Aorta (tissue), 5 donors: ENCODE data around the gene SYCE3. TPM values are rescaled to one million over a fixed set of nuclear protein-coding genes. Genes with fewer than 3 reads are reported as not detected.

ENCODE experiments used
- ATAC-seq: fragments of 200-7000 bp; cut with Tn5 transposase; one replicate; pipeline ENCODE4 v1.9.1; 2022; ENCODE audit warnings: moderate library complexity; ENCODE audit not compliant: low FRiP score
- DNase-seq, 2 donors: peaks; one replicate each; pipeline ENCODE4 v3.0.0-alpha.2; 2020
- H3K27ac ChIP-seq, 2 donors: one replicate each; pipeline ENCODE4 v1.5.1; 2013; ENCODE audit warnings: low read length in 2 of 2, mild to moderate bottlenecking in 2 of 2, moderate library complexity in 2 of 2, control low read depth in 1 of 2, inconsistent platforms in 1 of 2, low read depth in 1 of 2
- H3K27me3 ChIP-seq, 2 donors: one replicate each; pipeline ENCODE4 v1.6.1; 2013; ENCODE audit warnings: control low read depth in 1 of 2, low read length in 1 of 2, mild to moderate bottlenecking in 1 of 2, moderate library complexity in 1 of 2; ENCODE audit not compliant: insufficient read depth in 2 of 2, control insufficient read depth in 1 of 2
- H3K36me3 ChIP-seq, 2 donors: one replicate each; pipeline ENCODE4 v1.6.1; 2013; ENCODE audit warnings: control low read depth in 1 of 2, low read length in 1 of 2, mild to moderate bottlenecking in 1 of 2; ENCODE audit not compliant: insufficient read depth in 2 of 2, control insufficient read depth in 1 of 2
- H3K4me1 ChIP-seq, 2 donors: one replicate each; pipeline ENCODE4 v1.6.1; 2013; ENCODE audit warnings: low read length in 2 of 2, control low read depth in 1 of 2, mild to moderate bottlenecking in 1 of 2, moderate library complexity in 1 of 2; ENCODE audit not compliant: insufficient read depth in 2 of 2, control insufficient read depth in 1 of 2
- H3K4me3 ChIP-seq, 2 donors: one replicate each; pipeline ENCODE4 v1.5.1; 2013; ENCODE audit warnings: low read length in 2 of 2, control low read depth in 1 of 2, mild to moderate bottlenecking in 1 of 2
- H3K9me3 ChIP-seq: one replicate; pipeline ENCODE4 v1.6.1; 2013; ENCODE audit warnings: mild to moderate bottlenecking, low read length; ENCODE audit not compliant: control insufficient read depth
- WGBS, 2 donors: extraction: QIAGEN DNeasy Blood & Tissue Kit; methylation state at CpG; one replicate each; pipeline ENCODE4 v1.1.7; 2013; 5-methylcytosine and 5-hydroxymethylcytosine counted together
- intact Hi-C, 2 donors: fragments of 100-400 bp; cut with DNase I; formaldehyde crosslinking; loops; one replicate each; pipeline versions ENCODE4 v1.14.2 to v1.15.0; 2022
- polyA plus RNA-seq, 2 donors: library from polyadenylated mRNA; stranded (reverse); fragments of 200-250 nt; gene quantifications; one replicate each; pipeline ENCODE4 v1.2.3, GENCODE V29; 2013
- total RNA-seq, 2 donors: library from RNA; stranded (reverse); fragmentation: NEBNext Ultra II Directional; extraction: Animal tissue kit (Norgen Biotek cat#: 25700); gene quantifications; one replicate each; pipeline ENCODE4 v1.2.1, GENCODE V29; 2021
- donor health status: healthy with polysubstance abuse.
- donor health status: Bipolar disorder and iron deficiency.
- donor health status: DM: no; HTN: no; CAD: no.
- donor health status: DM: no; HTN: no; CAD: no.
- donor health status: DM: yes; HTN: yes; CAD: no.

Gene SYCE3
- total and polyA plus RNA-seq, 4 donors: 1.5 TPM; not detected in 3

- intact Hi-C loops: no loop called here
- H3K4me3 ChIP-seq: no peak overlapping the region
- no peaks in the 10 kb centered on the region for H3K9me3 ChIP-seq
- H3K36me3 ChIP-seq: no peaks in the 10 kb centered on the region
- ATAC-seq (no peak), DNase-seq (peak in 1 of 2 donors; percentile 19)
- H3K27ac ChIP-seq: no peak overlapping the region
- 92 to 96% methylated on average over 4 of the region's 4 CpGs for WGBS, 2 donors
- no peaks in the 10 kb centered on the region for H3K27me3 ChIP-seq
- no peaks in the 10 kb centered on the region for H3K4me1 ChIP-seq
These were observed 17.0 kb upstream of the SYCE3 start for GRCh38 chr22:50579752-50580151.

- H3K27me3 ChIP-seq: no peaks in the 10 kb centered on the region
- 58 to 64% methylated on average over 8 of the region's 8 CpGs for WGBS, 2 donors
- ATAC-seq (no peak), DNase-seq (peak in 1 of 2 donors; percentile 61)
- H3K4me1 ChIP-seq: no peaks in the 10 kb centered on the region
- intact Hi-C loops: no loop called here
- H3K36me3 ChIP-seq: no peaks in the 10 kb centered on the region
- H3K4me3 ChIP-seq: no peak overlapping the region
- H3K9me3 ChIP-seq: no peaks in the 10 kb centered on the region
- H3K27ac ChIP-seq: no peak overlapping the region
These were observed 16.1 kb upstream of the SYCE3 start for GRCh38 chr22:50578776-50579310.

GRCh38 chr22:50577987-50578775 lies 15.5 kb upstream of the SYCE3 start, which contains the start of gene CPT1B:
Gene CPT1B (minus strand): TSS chr22:50578427. CDS start chr22:50577915, 512 bp downstream.
- no peak within 1 kb of the TSS for H3K4me3 ChIP-seq

DNA sequence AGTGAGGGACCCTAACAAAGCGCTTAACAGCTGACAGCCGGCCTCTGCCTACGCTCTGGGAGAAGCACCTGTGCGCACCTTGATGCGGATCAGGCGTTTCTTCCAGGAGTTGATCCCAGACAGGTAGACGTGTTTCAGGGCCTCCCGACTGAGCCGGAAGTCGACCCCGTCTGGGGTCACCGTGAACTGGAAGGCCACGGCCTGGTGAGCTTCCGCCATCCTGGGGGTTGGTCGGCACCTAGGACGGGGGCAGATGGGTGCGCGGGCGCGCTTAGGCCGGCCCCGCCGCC lies 14.9 kb upstream of the SYCE3 start:
- ATAC-seq: no peak
- H3K4me3 ChIP-seq: no peak overlapping the region
- 33 to 35% methylated on average over 23 of the region's 23 CpGs for WGBS, 2 donors

More at GRCh38 chr22:50577987-50578775, 15.5 kb upstream of the SYCE3 start, which contains the start of gene CPT1B:
- no peaks in the 10 kb centered on the region for H3K27me3 ChIP-seq
- no peaks in the 10 kb centered on the region for H3K9me3 ChIP-seq
- H3K27ac ChIP-seq: no peak within 1 kb of the TSS
- peak; percentile 49 to 79 for DNase-seq
- WGBS, 2 donors: 7 to 9% methylated on average over 34 to 63 of the region's 63 CpGs
- intact Hi-C loops: no loop called here
- no peaks in the 10 kb centered on the region for H3K4me1 ChIP-seq
- H3K36me3 ChIP-seq: no peaks in the 10 kb centered on the region
- ATAC-seq: no peak

DNA sequence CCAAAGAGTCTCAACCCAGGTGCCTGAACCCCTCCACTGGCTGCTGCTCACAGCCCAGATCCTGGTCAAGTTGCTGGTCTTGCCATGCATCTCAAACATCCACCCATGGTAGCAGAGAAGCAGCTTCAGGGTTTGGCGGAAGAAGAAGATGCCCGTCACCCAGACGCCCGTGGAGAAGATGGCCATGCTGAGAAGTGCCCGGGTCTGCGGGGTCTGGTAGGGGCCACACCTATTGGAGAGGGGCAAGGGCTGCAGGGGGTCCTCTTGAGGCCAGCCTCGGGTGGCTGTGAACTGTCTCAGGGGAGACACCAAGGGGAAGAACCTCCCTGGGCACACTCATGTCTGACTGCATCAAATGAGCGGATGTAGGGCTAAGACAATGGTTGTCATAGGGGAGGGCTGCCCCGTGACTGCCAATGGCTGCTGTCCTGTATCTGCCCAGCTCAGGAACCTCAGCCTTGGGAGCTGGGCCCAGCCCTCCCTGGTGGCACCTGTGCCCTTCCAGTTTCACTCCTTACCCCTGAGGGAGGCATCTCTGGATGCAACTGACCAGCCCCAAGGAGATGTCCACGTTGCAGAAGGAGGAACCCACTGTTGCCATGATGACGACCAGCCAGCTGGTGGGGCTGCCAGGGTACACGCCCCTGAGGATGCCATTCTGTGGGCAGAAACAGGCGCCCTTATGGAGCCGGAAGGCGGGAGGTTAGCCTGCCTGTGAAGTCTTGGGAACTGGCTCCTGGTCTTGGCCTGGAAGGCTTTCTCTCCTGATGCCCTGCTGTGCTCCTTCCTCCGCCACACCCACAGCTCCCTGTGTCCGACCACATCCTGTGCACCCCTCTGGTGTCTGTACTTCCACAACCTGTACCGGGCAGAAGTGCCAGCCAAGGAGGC lies 14.3 kb upstream of the SYCE3 start:
- Histone ChIP-seq H3K4me3 (no peak overlapping the region), H3K9me3 (no peaks in the 10 kb centered on the region), H3K36me3 (no peaks in the 10 kb centered on the region), H3K27ac (no peak overlapping the region), H3K27me3 (no peaks in the 10 kb centered on the region), H3K4me1 (no peaks in the 10 kb centered on the region)
- intact Hi-C loops: no loop called here
- 84 to 87% methylated on average over 18 of the region's 18 CpGs for WGBS, 2 donors
- DNase-seq (peak; percentile 32 to 57), ATAC-seq (no peak)

More for the DNA sequence above, 14.9 kb upstream of the SYCE3 start:
- Histone ChIP-seq H3K9me3 (no peaks in the 10 kb centered on the region), H3K36me3 (no peaks in the 10 kb centered on the region), H3K4me1 (no peaks in the 10 kb centered on the region), H3K27me3 (no peaks in the 10 kb centered on the region), H3K27ac (no peak overlapping the region)
- intact Hi-C loops: no loop called here
- DNase-seq: peak; percentile 46 to 72

- DNase-seq: peak; percentile 16 to 37
- no peaks in the 10 kb centered on the region for H3K36me3 ChIP-seq
- ATAC-seq: no peak
- 71 to 76% methylated on average over 5 of the region's 5 CpGs for WGBS, 2 donors
- no peaks in the 10 kb centered on the region for H3K9me3 ChIP-seq
- no peaks in the 10 kb centered on the region for H3K4me1 ChIP-seq
- no peak overlapping the region for H3K4me3 ChIP-seq
- intact Hi-C loops: no loop called here
- H3K27me3 ChIP-seq: no peaks in the 10 kb centered on the region
- no peak overlapping the region for H3K27ac ChIP-seq
These were observed 13.4 kb upstream of the SYCE3 start for GRCh38 chr22:50576070-50576469.

GRCh38 chr22:50575426-50575941 lies 12.8 kb upstream of the SYCE3 start:
- Histone ChIP-seq H3K27ac (no peak overlapping the region), H3K27me3 (no peaks in the 10 kb centered on the region), H3K36me3 (no peaks in the 10 kb centered on the region), H3K4me1 (no peaks in the 10 kb centered on the region), H3K9me3 (no peaks in the 10 kb centered on the region), H3K4me3 (no peak overlapping the region)
- DNase-seq (peak in 1 of 2 donors; percentile 26), ATAC-seq (no peak)
- intact Hi-C loops: no loop called here
- 84% methylated on average over 8 of the region's 8 CpGs for WGBS, 2 donors

DNA sequence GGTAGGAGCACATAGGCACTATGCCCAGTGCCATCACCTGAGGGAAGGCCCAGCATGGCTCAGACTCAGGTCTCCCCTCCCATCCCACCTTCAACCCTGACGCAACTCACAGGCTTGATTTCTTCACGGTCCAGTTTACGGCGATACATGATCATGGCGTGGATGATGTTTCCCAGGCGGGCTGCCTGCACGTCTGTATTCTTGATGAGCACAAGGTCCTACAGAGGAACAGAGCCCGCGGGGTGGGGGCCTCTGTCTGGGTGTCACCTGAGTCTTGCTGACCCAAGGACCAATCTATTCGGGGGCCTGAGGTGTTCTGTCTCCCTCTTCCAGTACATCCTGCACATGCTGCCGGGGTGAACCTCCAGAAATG lies 11.7 kb upstream of the SYCE3 start:
- intact Hi-C loops: no loop called here
- Histone ChIP-seq H3K4me3 (no peak overlapping the region), H3K27ac (no peak overlapping the region), H3K36me3 (no peaks in the 10 kb centered on the region), H3K4me1 (no peaks in the 10 kb centered on the region), H3K27me3 (no peaks in the 10 kb centered on the region), H3K9me3 (no peaks in the 10 kb centered on the region)
- ATAC-seq (no peak), DNase-seq (peak in 1 of 2 donors; percentile 24)
- WGBS, 2 donors: 94% methylated on average over 11 of the region's 11 CpGs
